ENCODE results near the gene COX4I2.
"Not testable (repeated sequence)": the region's sequence is repeated elsewhere in the genome, so short reads cannot be mapped to it uniquely, and the experiment has no call there.

COX4I2 gene

GRCh38 chr20:31637660-31638059 lies at the start of gene COX4I2:
TSS of gene COX4I2 (plus strand) at chr20:31637912. CDS start at chr20:31639018, 1,106 bp downstream.
- Mint-ChIP-seq H3K27ac (no peak within 1 kb of the TSS), H3K4me3 (no peak within 1 kb of the TSS), H3K36me3 (ENCODE audit: low read depth) (no peaks in the 10 kb centered on the region), H3K27me3 (peaks cover 5% of the 10 kb centered on the region), H3K9me3 (no peaks in the 10 kb centered on the region), H3K4me1 (ENCODE audit: low read depth) (peaks cover 7% of the 10 kb centered on the region)

DNA sequence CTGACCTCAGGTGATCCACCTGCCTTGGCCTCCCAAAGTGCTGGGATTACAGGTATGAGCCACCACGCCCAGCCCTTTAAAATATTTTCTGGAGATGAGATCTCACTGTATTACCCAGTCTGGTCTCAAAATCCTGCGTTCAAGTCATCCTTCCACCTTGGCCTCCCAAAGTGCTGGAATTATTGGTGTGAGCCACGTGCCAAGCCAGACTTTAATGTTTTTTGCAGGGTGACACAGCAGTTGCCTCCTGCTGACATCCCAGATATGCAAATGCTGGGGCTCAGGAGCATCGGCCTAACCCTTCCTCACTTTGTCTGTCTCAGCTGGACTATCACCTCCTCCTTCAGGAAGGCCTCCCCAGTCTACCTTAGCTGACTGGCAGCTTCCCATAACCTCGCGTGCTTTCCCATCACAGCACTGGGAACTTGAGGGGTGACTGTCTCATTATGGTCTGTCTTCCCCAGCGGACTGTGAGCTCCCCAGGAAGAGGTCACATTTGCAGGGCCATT lies 46.9 kb upstream of the COX4I2 start:
- Mint-ChIP-seq H3K27ac (no peak overlapping the region), H3K27me3 (peaks cover 20% of the 10 kb centered on the region), H3K36me3 (ENCODE audit: low read depth) (no peaks in the 10 kb centered on the region), H3K4me1 (ENCODE audit: low read depth) (peaks cover 18% of the 10 kb centered on the region), H3K9me3 (no peaks in the 10 kb centered on the region), H3K4me3 (no peak overlapping the region)

GRCh38 chr20:31593221-31594001 lies 44.3 kb upstream of the COX4I2 start:
- H3K4me3 Mint-ChIP-seq = no peak overlapping the region
- H3K9me3 Mint-ChIP-seq = no peaks in the 10 kb centered on the region
- H3K4me1 Mint-ChIP-seq (ENCODE audit: low read depth) = peaks cover 13% of the 10 kb centered on the region
- H3K27ac Mint-ChIP-seq = no peak overlapping the region
- peaks cover 8% of the 10 kb centered on the region for H3K27me3 Mint-ChIP-seq
- no peaks in the 10 kb centered on the region for H3K36me3 Mint-ChIP-seq (ENCODE audit: low read depth)

DNA sequence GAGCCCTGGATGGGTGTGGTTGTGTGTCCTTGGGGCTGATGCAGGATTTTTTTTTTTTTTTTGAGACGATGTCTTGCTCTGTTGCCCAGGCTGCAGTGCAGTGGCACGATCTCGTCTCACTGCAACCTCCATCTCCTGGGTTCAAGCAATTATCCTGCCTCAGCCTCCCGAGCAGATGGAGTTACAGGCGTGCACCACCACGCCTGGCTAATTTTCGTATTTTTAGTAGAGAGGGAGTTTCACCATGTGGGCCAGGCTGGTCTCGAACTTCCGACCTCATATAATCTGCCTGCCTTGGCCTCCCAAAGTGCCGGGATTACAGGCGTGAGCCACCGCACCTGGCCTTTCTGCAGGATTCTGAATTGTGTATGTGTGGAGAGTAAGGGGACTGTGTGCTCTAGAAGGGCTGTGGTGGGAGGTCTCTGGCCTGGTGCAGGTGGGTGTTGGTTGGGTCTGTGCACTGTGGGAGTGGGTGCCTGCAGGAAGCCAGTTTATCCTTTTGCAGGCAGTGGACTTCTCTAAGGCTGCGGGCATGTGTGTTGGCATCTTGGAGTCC lies 43.6 kb upstream of the COX4I2 start:
- H3K27me3 Mint-ChIP-seq = peaks cover under 1% of the 10 kb centered on the region
- H3K9me3 Mint-ChIP-seq = no peaks in the 10 kb centered on the region
- H3K4me1 Mint-ChIP-seq (ENCODE audit: low read depth) = peaks cover 12% of the 10 kb centered on the region
- H3K4me3 Mint-ChIP-seq = no peak overlapping the region
- peak overlapping the region; percentile 53 for H3K27ac Mint-ChIP-seq
- H3K36me3 Mint-ChIP-seq (ENCODE audit: low read depth) = no peaks in the 10 kb centered on the region

DNA sequence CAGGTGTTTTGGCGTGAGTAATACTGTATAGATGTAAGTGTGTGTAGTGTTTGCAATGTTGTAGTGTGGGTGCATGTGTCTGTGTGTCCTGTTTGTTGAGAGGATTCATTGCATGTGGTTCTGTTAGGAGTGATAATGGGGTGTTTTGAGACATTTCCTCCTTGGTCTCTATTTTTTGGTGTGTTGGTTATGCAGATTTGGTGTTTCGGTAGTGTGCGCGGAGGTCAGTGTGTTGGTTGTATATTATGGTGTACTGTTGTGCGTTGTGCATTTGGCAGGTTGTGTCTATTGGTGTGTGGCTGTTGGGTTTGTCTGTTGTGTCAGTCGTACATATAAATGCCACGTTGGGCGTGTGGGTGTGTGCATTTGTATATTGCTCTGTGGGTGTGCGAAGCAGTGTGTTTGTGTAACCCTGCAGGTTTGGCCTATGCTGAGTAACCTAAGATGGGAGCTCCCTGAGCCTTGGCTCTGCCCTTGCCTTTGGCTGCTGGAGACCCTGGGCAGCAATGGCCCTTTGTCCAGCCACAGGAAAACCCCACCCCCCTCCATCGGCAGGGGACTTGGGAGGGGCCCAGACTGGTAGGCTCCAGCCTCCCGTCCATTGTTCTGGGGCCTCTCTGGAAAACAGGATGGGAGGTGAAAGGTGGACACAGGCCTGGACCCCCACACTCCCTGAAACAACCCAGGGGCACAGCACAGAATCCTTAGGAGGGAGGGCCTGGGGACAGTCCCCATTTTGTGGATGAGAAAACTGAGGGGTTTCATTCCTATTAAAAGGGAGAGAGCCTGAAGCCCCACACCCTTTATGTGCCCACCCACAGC lies 42.9 kb upstream of the COX4I2 start:
- no peaks in the 10 kb centered on the region for H3K36me3 Mint-ChIP-seq (ENCODE audit: low read depth)
- H3K9me3 Mint-ChIP-seq = no peaks in the 10 kb centered on the region
- no peaks in the 10 kb centered on the region for H3K27me3 Mint-ChIP-seq
- no peak overlapping the region for H3K4me3 Mint-ChIP-seq
- H3K27ac Mint-ChIP-seq = peak overlapping the region; percentile 53
- peaks cover 12% of the 10 kb centered on the region for H3K4me1 Mint-ChIP-seq (ENCODE audit: low read depth)

DNA sequence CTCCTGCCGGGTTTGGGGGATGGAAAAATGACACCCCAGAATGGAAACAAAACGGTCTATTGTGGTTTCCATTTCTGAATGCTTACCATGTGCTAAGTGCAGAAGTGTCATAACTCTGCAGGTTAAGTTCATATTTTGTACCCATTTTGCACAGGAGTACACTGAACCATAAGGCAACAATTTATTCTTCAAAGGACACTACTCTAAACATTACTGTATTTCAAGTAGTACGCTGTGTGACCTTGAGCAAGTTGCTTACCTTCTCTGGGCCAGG lies 42.4 kb upstream of the COX4I2 start:
- H3K9me3 Mint-ChIP-seq = no peaks in the 10 kb centered on the region
- H3K4me1 Mint-ChIP-seq (ENCODE audit: low read depth) = peaks cover 12% of the 10 kb centered on the region
- no peak overlapping the region for H3K4me3 Mint-ChIP-seq
- H3K27me3 Mint-ChIP-seq = no peaks in the 10 kb centered on the region
- no peaks in the 10 kb centered on the region for H3K36me3 Mint-ChIP-seq (ENCODE audit: low read depth)
- no peak overlapping the region for H3K27ac Mint-ChIP-seq

DNA sequence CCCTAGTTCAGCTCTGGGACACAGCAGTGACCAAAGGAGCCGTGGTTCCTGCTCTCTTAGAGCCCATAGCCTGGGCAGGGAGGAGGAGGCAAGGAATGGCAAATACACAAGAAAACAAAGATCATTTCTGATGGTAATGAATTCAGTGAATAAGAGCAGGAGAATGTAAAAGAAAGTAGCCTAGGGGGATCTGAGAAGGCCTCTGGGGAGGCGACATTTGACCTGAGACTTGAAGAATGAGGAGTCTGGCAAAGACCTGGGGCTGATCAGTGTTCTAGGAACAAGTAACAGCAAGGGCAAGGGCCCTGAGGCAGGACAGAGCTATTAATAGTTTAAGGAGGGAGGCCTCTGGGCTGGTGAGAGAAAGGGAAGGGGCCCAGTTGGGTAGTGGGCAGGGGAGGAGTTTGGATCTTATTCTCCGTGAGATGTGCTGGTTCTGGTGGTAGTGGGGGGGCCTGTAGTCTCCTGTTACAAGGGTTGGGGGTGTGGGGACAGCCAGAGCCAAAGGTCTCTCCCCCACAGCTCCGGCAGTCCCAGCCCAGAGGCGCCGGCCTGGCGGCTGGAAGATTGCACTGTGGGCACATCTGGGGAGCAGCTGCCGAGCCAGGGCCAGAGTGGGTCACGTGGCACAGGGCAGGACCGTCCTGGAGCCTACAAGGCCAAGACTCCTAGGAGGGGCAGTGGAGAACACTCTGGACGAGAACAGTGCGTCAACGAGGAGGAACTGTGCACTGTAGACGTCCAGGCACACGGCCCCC lies 41.9 kb upstream of the COX4I2 start:
- Mint-ChIP-seq H3K36me3 (ENCODE audit: low read depth) (no peaks in the 10 kb centered on the region), H3K4me1 (ENCODE audit: low read depth) (peaks cover 12% of the 10 kb centered on the region), H3K27me3 (no peaks in the 10 kb centered on the region), H3K9me3 (no peaks in the 10 kb centered on the region), H3K4me3 (no peak overlapping the region), H3K27ac (no peak overlapping the region)

- H3K27me3 Mint-ChIP-seq; H3K4me3 Mint-ChIP-seq; H3K27ac Mint-ChIP-seq; H3K36me3 Mint-ChIP-seq (ENCODE audit: low read depth); H3K9me3 Mint-ChIP-seq: not testable (repeated sequence)
- peaks cover 12% of the 10 kb centered on the region for H3K4me1 Mint-ChIP-seq (ENCODE audit: low read depth)
Measured at GRCh38 chr20:31596412-31596715, 41.3 kb upstream of the COX4I2 start.

GRCh38 chr20:31596831-31597480 lies 40.8 kb upstream of the COX4I2 start:
- Mint-ChIP-seq H3K4me3 (no peak overlapping the region), H3K27me3 (no peaks in the 10 kb centered on the region), H3K4me1 (ENCODE audit: low read depth) (peaks cover 12% of the 10 kb centered on the region), H3K36me3 (ENCODE audit: low read depth) (no peaks in the 10 kb centered on the region), H3K27ac (no peak overlapping the region), H3K9me3 (no peaks in the 10 kb centered on the region)

DNA sequence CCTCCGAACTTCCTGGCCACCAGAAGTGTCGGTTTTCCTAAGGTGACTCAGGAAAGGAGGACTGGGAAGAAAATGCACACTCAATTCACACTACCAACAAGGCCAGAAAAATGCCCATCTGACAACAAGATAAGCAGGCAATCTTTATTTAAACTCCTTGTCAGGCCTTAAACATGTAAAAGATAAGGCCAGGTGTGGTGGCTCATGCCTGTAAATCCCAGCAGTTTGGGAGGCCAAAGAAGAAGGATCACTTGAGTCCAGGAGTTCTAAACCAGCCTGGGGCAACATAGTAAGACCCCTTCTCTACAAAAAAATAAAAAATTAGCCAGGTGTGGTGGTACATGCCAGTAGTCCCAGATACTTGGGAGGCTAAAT lies 40.2 kb upstream of the COX4I2 start:
- Mint-ChIP-seq H3K4me1 (ENCODE audit: low read depth) (peaks cover 13% of the 10 kb centered on the region), H3K27me3 (peaks cover 1% of the 10 kb centered on the region), H3K27ac (no peak overlapping the region), H3K4me3 (no peak overlapping the region), H3K9me3 (no peaks in the 10 kb centered on the region), H3K36me3 (ENCODE audit: low read depth) (no peaks in the 10 kb centered on the region)

- no peaks in the 10 kb centered on the region for H3K36me3 Mint-ChIP-seq (ENCODE audit: low read depth)
- peaks cover 38% of the 10 kb centered on the region for H3K4me1 Mint-ChIP-seq (ENCODE audit: low read depth)
- peaks cover 35% of the 10 kb centered on the region for H3K27me3 Mint-ChIP-seq
- no peak overlapping the region for H3K4me3 Mint-ChIP-seq
- H3K9me3 Mint-ChIP-seq = no peaks in the 10 kb centered on the region
- H3K27ac Mint-ChIP-seq = no peak overlapping the region
Measured at GRCh38 chr20:31602431-31602778, 35.3 kb upstream of the COX4I2 start.

GRCh38 chr20:31602779-31603441 lies 34.8 kb upstream of the COX4I2 start:
- H3K27me3 Mint-ChIP-seq = peaks cover 40% of the 10 kb centered on the region

GRCh38 chr20:31603822-31604566 lies 33.7 kb upstream of the COX4I2 start:
- Mint-ChIP-seq H3K9me3 (no peaks in the 10 kb centered on the region), H3K27me3 (peaks cover 46% of the 10 kb centered on the region), H3K27ac (no peak overlapping the region), H3K4me3 (peak overlapping the region; percentile 91), H3K36me3 (ENCODE audit: low read depth) (no peaks in the 10 kb centered on the region), H3K4me1 (ENCODE audit: low read depth) (peaks cover 38% of the 10 kb centered on the region)

More at GRCh38 chr20:31602779-31603441, 34.8 kb upstream of the COX4I2 start:
- Mint-ChIP-seq H3K36me3 (ENCODE audit: low read depth) (no peaks in the 10 kb centered on the region), H3K4me3 (no peak overlapping the region), H3K4me1 (ENCODE audit: low read depth) (peaks cover 38% of the 10 kb centered on the region), H3K9me3 (no peaks in the 10 kb centered on the region), H3K27ac (no peak overlapping the region)

Measured in stimulated activated naive CD8-positive, alpha-beta T cell treated with anti-CD3 and anti-CD28 coated beads, Interleukin-15, Interleukin-2, amounts not matched to agents 100 ng/mL and 50 ng/mL, for 24 hours (primary cell).